Left forelimb (tissue), 1 donor: ENCODE measurements around the gene INSC.

Source experiments
- DNase-seq: peaks from one replicate; pipeline ENCODE4 v3.0.0-alpha.2; 2018; ENCODE audit warnings: low spot score

INSC gene

GRCh38 chr11:15293975-15294620 is 179.4 kb downstream of the INSC start:
- no peak for DNase-seq

- DNase-seq, result no peak
Observed at GRCh38 chr11:15295695-15296094, 181.0 kb downstream of the INSC start.
